Spleen (tissue), 7 donors: ENCODE data around the gene MEF2C.

Source experiments
- POLR2AphosphoS5 ChIP-seq, 3 donors: sonication (generic); formaldehyde crosslinking; IDR thresholded peaks; one replicate each; pipeline ENCODE4 v1.5.1; 2017; ENCODE audit warnings: antibody characterized with exemption in 3 of 3
- TF ChIP-seq, protein P1 (sequence below), 11 experiments: fragments of 200-600 bp in 7 of 11; fragments of 450-650 bp in 4 of 11; sonication (generic) in 4 of 11; IDR thresholded peaks in 8 of 11; conservative IDR thresholded peaks in 3 of 11; 1 replicate in 7 of 11; 2 replicates in 4 of 11; pipeline versions ENCODE4 v1.4.0 to v1.8.0; 2016 to 2021; ENCODE audit warnings: antibody characterized with exemption in 11 of 11, inconsistent platforms in 4 of 11, mild to moderate bottlenecking in 1 of 11
- donor health status: DM: no; HTN: no; CAD: no; lungs with moderate emphysema.
- donor health status: DM: no; HTN: no; CAD: no.
- donor health status: DM: no; HTN: no; CAD: no.

DNA sequence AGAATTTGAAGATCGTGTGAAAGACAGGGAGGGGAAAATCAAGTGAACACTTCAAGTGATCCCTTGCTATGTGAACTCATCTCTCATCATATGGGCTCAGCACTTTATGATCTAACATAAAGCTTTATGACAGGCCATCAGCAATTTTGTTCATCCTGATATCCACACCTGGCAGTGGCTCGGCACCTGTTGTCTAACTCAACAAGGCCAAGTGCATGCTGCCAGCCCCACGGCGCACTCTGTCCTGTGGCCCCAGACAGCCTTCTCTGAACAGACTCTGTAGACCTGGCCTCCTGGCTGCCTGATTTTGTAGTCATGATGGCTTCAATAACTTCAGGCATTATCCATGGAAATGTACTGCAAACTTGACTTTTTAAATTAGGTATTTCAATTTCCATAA is 106.3 kb downstream of the MEF2C start:
- TF ChIP-seq, protein P1, sequence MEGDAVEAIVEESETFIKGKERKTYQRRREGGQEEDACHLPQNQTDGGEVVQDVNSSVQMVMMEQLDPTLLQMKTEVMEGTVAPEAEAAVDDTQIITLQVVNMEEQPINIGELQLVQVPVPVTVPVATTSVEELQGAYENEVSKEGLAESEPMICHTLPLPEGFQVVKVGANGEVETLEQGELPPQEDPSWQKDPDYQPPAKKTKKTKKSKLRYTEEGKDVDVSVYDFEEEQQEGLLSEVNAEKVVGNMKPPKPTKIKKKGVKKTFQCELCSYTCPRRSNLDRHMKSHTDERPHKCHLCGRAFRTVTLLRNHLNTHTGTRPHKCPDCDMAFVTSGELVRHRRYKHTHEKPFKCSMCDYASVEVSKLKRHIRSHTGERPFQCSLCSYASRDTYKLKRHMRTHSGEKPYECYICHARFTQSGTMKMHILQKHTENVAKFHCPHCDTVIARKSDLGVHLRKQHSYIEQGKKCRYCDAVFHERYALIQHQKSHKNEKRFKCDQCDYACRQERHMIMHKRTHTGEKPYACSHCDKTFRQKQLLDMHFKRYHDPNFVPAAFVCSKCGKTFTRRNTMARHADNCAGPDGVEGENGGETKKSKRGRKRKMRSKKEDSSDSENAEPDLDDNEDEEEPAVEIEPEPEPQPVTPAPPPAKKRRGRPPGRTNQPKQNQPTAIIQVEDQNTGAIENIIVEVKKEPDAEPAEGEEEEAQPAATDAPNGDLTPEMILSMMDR (IDR thresholded peaks at IDR 0.05 in 8 of 11, conservative IDR thresholded peaks at IDR 0.05 in 3 of 11), result no peak
- no peak for TF ChIP-seq POLR2AphosphoS5 (IDR thresholded peaks at IDR 0.05)
